Activated CD8-positive, alpha-beta memory T cell treated with anti-CD3 and anti-CD28 coated beads, Interleukin-2, amount 10 ng/mL, durations not matched to agents 7 days and 5 days (primary cell): ENCODE data around the gene TNFRSF1A. TPM values are rescaled to one million over a fixed set of nuclear protein-coding genes. Genes with fewer than 3 reads are reported as not detected.
"Not testable (repeated sequence)": the region's sequence is repeated elsewhere in the genome, so short reads cannot be mapped to it uniquely, and the experiment has no call there.

ENCODE experiments used
- ATAC-seq: fragments of 150-1000 bp; cut with Tn5 transposase; one replicate; pipeline ENCODE4 v1.10.0; 2021; ENCODE audit warnings: moderate library complexity
- CTCF ChIA-PET: fragments of 350-600 bp; sonication (Branson Sonifier 250); formaldehyde crosslinking; loops from one replicate; lab custom pipeline; 2021; ENCODE audit warnings: antibody characterized with exemption; lab: Charles Lee
- DNase-seq: peaks from one replicate; pipeline ENCODE4 v3.0.0-alpha.2; 2020
- H3K27ac Mint-ChIP-seq: one replicate; pipeline ENCODE4 v1.8.0; 2021; ENCODE audit warnings: mild to moderate bottlenecking, mixed read lengths
- H3K27me3 Mint-ChIP-seq: one replicate; pipeline ENCODE4 v1.8.0; 2021; ENCODE audit warnings: mixed read lengths
- H3K36me3 Mint-ChIP-seq: one replicate; pipeline ENCODE4 v1.8.0; 2021; ENCODE audit warnings: mild to moderate bottlenecking, mixed read lengths
- H3K4me1 Mint-ChIP-seq: one replicate; pipeline ENCODE4 v1.8.0; 2021; ENCODE audit warnings: mixed read lengths
- H3K4me3 Mint-ChIP-seq: one replicate; pipeline ENCODE4 v1.8.0; 2021; ENCODE audit warnings: mild to moderate bottlenecking, moderate library complexity, mixed read lengths
- H3K9me3 Mint-ChIP-seq: one replicate; pipeline ENCODE4 v1.8.0; 2022; ENCODE audit warnings: low read depth, mixed read lengths
- total RNA-seq, 2 experiments: library from RNA; stranded (reverse); gene quantifications; one replicate each; pipeline ENCODE4 v1.2.3, GENCODE V29; 2021

The TNFRSF1A gene
- total RNA-seq, 2 experiments from 2014 or later, result 63.3 to 71.5 TPM

DNA sequence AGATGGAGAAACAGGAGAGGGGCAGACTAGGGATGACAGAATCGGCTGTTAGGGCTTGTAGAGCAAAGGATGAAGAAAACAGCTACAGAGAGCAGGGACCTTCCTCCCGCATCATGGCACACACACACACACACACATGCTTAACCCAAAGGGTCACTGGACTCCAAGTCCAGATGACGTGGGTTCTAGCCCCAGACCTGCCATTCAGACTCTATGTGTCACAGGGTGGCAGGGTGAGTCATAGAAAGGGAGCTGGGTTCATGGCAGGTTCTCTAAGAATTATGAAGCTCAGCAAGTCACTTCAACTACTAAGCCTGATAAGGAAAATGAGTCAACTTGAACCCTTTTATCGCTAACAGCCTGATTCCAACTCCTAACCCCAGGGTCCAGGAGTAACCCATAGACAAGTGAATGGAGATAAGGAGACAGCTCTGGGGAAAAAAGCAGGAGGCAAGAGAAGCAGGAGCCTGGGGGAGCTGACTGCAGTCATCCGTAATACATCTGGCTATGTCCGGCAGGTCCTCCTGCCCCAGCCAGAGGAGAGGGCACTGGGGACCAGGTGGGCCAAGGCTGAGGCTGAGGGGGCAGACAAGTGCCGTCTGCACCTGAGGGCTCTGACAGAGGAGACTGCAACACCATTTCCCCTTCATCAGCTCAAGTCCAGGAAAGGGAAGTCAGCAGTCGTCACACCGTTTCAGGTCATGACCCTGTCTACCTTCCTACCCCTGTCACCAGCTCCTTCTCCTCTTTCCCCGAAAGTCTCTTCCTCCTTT, 3.6 kb upstream of the TNFRSF1A start:
- Mint-ChIP-seq H3K4me3 (no peak overlapping the region), H3K4me1 (peaks cover 43% of the 10 kb centered on the region), H3K36me3 (peaks cover 4% of the 10 kb centered on the region), H3K9me3 (no peaks in the 10 kb centered on the region), H3K27me3 (no peaks in the 10 kb centered on the region), H3K27ac (peak overlapping the region; percentile 75)
- ATAC-seq (peak; percentile 40), DNase-seq (peak; percentile 65)
- CTCF ChIA-PET, result interaction anchor here (0.7 to 3.9 kb wide), 9 partner anchors 10 to 120 kb away, joined by 3 to 25 read pairs (median 7); no protein-coding TSS in a partner anchor

DNA sequence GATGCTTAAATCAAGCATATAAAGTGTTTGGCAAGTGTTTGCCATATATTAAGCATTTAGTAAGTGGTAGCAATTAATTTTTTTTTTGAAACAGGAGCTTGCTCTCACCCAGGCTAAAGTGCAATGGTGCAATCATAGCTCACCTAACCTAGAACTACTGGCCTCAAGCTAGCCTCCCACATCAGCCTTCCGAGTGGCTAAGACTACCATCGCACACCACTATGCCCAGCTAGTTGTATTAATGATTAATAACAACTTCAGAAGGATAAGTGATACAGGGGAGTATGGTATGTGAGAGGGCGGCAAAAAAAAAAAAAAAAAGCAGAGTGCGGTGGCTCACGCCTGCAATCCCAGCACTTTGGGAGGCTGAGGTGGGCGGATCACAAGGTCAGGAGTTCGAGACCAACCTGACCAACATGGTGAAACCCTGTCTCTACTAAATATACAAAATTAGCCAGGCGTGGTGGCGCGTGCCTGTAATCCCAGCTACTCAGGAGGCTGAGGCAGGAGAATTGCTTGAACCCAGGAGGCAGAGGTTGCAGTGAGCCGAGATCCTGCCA, 2.3 kb upstream of the TNFRSF1A start:
- H3K4me3 Mint-ChIP-seq, H3K9me3 Mint-ChIP-seq, H3K27ac Mint-ChIP-seq, DNase-seq, ATAC-seq, H3K36me3 Mint-ChIP-seq, H3K27me3 Mint-ChIP-seq: not testable (repeated sequence)
- CTCF ChIA-PET, result interaction anchor here (1.1 to 1.5 kb wide), 4 partner anchors 9 to 193 kb away, joined by 3 to 7 read pairs (median 4); no protein-coding TSS in a partner anchor
- peaks cover 43% of the 10 kb centered on the region for H3K4me1 Mint-ChIP-seq

- DNase-seq (no peak), ATAC-seq (no peak)
- Mint-ChIP-seq H3K4me3 (no peak overlapping the region), H3K27ac (no peak overlapping the region), H3K4me1 (peaks cover 43% of the 10 kb centered on the region), H3K27me3 (no peaks in the 10 kb centered on the region), H3K9me3 (no peaks in the 10 kb centered on the region), H3K36me3 (peaks cover 4% of the 10 kb centered on the region)
- CTCF ChIA-PET, result interaction anchor here (1.1 to 1.5 kb wide), 4 partner anchors 8 to 194 kb away, joined by 3 to 7 read pairs (median 4); no protein-coding TSS in a partner anchor
Measured at GRCh38 chr12:6343518-6343917, 1.6 kb upstream of the TNFRSF1A start.

GRCh38 chr12:6342140-6342889, 439 bp upstream of the TNFRSF1A start:
- ATAC-seq, result no peak
- H3K27ac Mint-ChIP-seq, result no peak overlapping the region
- H3K4me3 Mint-ChIP-seq, result no peak overlapping the region
- no peaks in the 10 kb centered on the region for H3K9me3 Mint-ChIP-seq
- peaks cover 41% of the 10 kb centered on the region for H3K4me1 Mint-ChIP-seq
- no peaks in the 10 kb centered on the region for H3K27me3 Mint-ChIP-seq
- H3K36me3 Mint-ChIP-seq, result peaks cover 4% of the 10 kb centered on the region
- CTCF ChIA-PET, result interaction anchor here (0.7 to 1.7 kb wide), 5 partner anchors 11 to 81 kb away, joined by 3 to 5 read pairs (median 3); no protein-coding TSS in a partner anchor
- no peak for DNase-seq

GRCh38 chr12:6340745-6341416, 995 bp downstream of the TNFRSF1A start:
- H3K36me3 Mint-ChIP-seq, result peaks cover 4% of the 10 kb centered on the region
- H3K4me1 Mint-ChIP-seq, result peaks cover 39% of the 10 kb centered on the region
- no peaks in the 10 kb centered on the region for H3K9me3 Mint-ChIP-seq
- CTCF ChIA-PET, result interaction anchor here (1.0 to 5.4 kb wide), 7 partner anchors 8 to 121 kb away, joined by 3 to 22 read pairs (median 4); no protein-coding TSS in a partner anchor
- no peak for ATAC-seq
- no peak for DNase-seq
- H3K4me3 Mint-ChIP-seq, result no peak overlapping the region
- H3K27me3 Mint-ChIP-seq, result no peaks in the 10 kb centered on the region
- no peak overlapping the region for H3K27ac Mint-ChIP-seq

DNA sequence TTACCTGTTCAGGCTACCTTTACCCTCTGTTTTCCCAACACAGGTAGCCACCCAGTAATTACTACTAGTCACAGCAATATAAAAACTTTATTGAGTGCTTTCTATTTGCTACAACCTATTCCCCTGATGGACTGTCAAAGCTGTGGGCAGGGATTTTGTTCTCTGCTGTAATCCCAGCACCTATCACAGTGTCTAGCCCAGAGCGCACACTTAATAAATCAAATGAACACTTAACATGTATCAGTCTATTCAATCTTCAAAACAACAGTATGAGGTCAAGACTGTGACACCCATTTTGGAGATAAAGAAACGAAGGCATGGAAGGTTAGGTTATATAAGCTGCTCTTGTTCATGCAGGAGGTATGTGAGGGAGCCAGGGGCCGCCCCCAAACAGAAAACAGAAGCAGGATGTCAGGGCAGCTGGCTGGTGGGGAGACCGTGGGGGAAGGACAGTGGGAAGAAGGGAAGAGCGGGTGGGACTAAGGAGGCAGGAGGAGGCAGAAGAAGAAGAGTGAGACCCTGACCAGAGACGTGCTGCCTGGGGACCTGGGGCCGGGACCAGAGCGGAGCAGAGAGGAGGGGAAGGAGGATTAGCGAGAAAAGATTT, 1.7 kb downstream of the TNFRSF1A start:
- Mint-ChIP-seq H3K4me3 (no peak overlapping the region), H3K27me3 (no peaks in the 10 kb centered on the region), H3K36me3 (peaks cover 4% of the 10 kb centered on the region), H3K4me1 (peaks cover 39% of the 10 kb centered on the region), H3K27ac (no peak overlapping the region), H3K9me3 (no peaks in the 10 kb centered on the region)
- ATAC-seq (no peak), DNase-seq (no peak)
- CTCF ChIA-PET, result interaction anchor here (0.9 to 5.4 kb wide), 12 partner anchors 9 to 198 kb away, joined by 3 to 22 read pairs (median 4); no protein-coding TSS in a partner anchor

DNA sequence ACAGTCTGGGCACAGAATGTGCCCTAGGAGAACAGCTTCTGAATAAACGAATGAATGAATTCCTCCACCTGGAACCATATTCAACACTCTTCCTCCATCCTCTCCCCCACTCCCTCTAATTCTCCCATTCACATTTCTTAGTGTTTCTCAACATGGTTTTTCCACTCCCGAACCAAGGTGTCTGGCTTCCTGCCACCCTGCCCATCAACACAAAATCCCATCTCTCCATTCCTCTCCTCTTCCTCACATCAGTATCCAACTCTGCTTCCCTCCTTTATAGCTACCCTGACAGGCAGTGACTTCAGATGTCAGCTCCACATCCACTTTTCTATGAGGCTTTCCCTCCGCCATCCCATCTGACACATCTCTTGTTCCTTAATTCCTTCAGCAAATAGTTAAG, 2.9 kb downstream of the TNFRSF1A start:
- DNase-seq, result no peak
- Mint-ChIP-seq H3K27ac (no peak overlapping the region), H3K27me3 (no peaks in the 10 kb centered on the region), H3K9me3 (no peaks in the 10 kb centered on the region), H3K36me3 (peaks cover 7% of the 10 kb centered on the region), H3K4me1 (peaks cover 50% of the 10 kb centered on the region), H3K4me3 (no peak overlapping the region)
- CTCF ChIA-PET, result interaction anchor here (0.6 to 5.4 kb wide), 13 partner anchors 12 to 269 kb away, joined by 3 to 22 read pairs (median 4); partner anchors contain the start of gene GAPDH
- no peak for ATAC-seq

GRCh38 chr12:6338536-6338935, 3.3 kb downstream of the TNFRSF1A start:
- CTCF ChIA-PET, result interaction anchor here (0.6 to 7.2 kb wide), 12 partner anchors 12 to 270 kb away, joined by 3 to 107 read pairs (median 4); partner anchors contain the start of gene GAPDH
- not testable (repeated sequence) for H3K9me3 Mint-ChIP-seq, H3K4me3 Mint-ChIP-seq, DNase-seq, ATAC-seq, H3K27ac Mint-ChIP-seq, H3K27me3 Mint-ChIP-seq
- peaks cover 51% of the 10 kb centered on the region for H3K4me1 Mint-ChIP-seq
- peaks cover 10% of the 10 kb centered on the region for H3K36me3 Mint-ChIP-seq

GRCh38 chr12:6337958-6338433, 3.9 kb downstream of the TNFRSF1A start:
- DNase-seq (peak; percentile 50), ATAC-seq (no peak)
- Mint-ChIP-seq H3K36me3 (peaks cover 15% of the 10 kb centered on the region), H3K4me3 (no peak overlapping the region), H3K27ac (no peak overlapping the region), H3K4me1 (peaks cover 51% of the 10 kb centered on the region), H3K9me3 (no peaks in the 10 kb centered on the region), H3K27me3 (no peaks in the 10 kb centered on the region)
- CTCF ChIA-PET, result interaction anchor here (1.2 to 7.2 kb wide), 4 partner anchors 11 to 197 kb away, joined by 3 to 107 read pairs (median 16); partner anchors contain the start of gene GAPDH

- Mint-ChIP-seq H3K27me3 (no peaks in the 10 kb centered on the region), H3K36me3 (peaks cover 21% of the 10 kb centered on the region), H3K27ac (no peak overlapping the region), H3K4me1 (peaks cover 49% of the 10 kb centered on the region), H3K9me3 (no peaks in the 10 kb centered on the region), H3K4me3 (no peak overlapping the region)
- DNase-seq (peak; percentile 90), ATAC-seq (peak; percentile 45)
- CTCF ChIA-PET, result interaction anchor here (1.1 to 7.2 kb wide), 12 partner anchors 10 to 203 kb away, joined by 3 to 107 read pairs (median 10); partner anchors contain the start of gene GAPDH
Measured at GRCh38 chr12:6336889-6337853, 4.7 kb downstream of the TNFRSF1A start.
